HG03439 (cell line): ENCODE results near the gene PIAS4.

Source experiments
- ATAC-seq: cut with Tn5 transposase; IDR thresholded peaks from one replicate; pipeline ENCODE4 v1.9.1; 2021; ENCODE audit warnings: mild to moderate bottlenecking, moderate library complexity; ENCODE audit not compliant: unreplicated experiment

Gene PIAS4

DNA sequence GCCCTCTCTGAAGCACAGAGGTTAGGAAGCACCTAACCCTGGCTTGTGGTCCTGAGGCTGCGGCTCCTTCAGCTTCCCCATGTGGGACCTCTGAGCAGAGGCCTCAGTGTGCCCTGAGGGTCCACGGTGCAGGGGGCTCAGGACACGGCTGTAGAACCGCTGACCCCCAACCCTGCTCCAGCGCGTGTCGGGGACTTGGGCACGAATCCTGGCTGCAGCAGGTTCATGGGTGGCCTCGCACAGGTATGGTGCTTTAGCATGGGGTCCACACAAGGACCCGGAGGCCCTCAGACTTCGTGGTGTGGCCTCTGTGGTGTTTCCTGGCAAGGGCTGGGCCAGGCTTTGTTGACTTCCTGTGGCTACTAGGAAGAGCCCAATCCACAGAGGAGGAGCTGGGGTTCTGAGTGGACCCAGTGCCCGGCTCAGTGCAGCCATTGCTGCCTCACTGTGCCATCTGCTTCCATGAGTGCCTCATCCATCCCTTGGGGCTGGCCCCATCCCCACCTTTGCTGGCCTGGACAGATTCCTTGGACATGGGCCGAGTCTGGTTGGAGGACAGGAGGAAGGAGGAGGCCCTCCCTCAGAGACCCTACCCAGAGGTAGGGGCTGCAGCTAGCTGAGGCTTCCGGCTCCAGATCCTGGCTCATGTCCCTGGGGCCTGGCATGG lies 34.7 kb downstream of the PIAS4 start:
- no peak for ATAC-seq

DNA sequence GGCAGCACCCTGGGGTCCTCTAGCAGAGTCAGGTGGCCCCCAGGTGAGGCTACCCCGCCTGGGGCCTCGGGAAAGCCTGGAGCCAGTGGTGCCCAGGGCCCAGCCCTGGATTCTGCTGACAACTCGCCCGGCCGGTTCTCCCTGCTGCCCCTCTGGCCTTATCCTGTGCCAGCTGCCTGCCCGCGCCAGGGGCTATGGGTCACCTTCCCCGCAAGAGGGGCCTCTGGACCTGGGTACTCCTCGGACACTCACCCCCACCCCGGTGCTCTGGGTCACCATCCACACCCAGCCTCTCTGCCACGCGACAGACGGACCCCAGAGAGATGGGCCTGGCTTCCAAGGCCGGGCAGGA lies 35.2 kb downstream of the PIAS4 start:
- ATAC-seq: no peak

DNA sequence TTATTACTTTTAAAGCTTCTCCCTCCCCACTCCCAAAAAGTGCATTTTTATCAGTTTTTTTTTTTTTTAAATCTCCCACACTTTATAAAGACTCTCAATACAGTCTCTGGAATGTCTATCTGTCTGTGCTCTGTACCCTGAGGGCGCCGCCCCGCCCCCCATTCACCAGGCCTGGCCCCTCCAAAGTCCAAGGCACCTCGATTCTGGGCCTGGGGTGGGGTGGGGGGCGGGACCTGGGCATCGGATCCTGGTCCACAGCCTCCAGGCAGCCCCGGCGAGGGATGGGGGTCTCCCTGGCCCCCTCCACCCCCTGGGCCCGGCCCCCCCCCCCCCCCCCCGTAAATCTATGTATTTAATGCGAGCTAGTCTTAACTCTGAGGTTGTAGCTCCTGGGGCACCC lies 35.9 kb downstream of the PIAS4 start:
- ATAC-seq: no peak

DNA sequence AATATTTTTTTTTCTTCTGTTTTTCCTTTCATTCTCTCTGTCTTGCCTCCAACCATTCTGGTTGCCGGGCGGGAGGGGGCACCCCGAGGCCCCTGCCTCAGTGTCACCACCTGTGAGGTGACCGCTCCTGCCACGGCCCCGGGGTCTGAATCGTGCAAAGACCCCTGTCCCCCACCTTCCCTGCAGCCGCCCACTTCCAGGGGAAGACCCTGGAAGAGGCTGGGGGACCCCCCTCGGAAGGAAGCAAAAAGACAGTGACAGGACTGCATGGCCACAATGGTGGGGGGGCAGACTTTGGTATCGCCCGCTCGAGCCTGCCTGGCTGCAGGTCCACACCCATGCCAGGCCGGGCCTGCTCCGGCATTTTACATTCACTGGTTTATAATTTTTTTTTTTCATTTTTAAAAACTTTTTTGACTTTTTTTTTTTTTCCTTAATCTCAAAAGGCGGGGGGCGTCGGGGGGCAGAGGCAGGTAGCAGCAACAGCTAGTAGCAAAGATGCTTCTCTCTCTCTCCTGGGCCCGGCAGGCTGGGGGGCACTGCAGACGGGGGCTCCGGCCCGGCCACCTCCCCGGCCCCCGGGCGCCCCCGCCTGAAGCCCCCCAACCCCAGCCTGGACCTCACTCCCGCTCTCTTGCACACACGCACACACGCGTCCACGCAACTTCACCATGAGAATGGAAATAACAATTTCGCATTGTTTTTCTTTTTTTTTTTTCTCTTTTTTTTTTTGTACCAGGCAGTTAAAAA lies 36.6 kb downstream of the PIAS4 start:
- no peak for ATAC-seq

DNA sequence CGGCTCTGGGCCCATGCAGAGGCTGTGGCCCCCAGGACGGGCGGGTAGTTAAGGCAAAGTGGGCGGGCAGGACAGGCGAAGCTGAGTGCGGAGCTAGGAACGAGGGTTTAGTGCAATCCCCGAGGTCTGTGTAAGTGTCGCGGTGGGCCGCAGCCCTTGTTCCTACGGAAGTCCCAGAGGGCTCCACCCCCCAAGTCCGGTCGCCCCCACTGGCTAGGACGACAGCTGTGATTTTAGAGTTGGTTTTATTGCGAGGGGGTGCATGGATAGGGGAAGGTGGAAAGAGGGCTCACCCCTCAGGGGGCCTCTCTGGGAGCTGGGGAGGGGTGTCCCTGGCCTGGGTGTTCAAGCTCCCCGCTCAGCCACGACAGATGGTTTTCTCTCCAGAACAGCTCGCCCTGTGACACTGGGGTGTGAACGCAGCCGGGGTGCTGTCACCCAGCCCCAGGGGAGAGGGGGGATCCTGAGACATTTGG lies 37.5 kb downstream of the PIAS4 start:
- ATAC-seq: no peak

DNA sequence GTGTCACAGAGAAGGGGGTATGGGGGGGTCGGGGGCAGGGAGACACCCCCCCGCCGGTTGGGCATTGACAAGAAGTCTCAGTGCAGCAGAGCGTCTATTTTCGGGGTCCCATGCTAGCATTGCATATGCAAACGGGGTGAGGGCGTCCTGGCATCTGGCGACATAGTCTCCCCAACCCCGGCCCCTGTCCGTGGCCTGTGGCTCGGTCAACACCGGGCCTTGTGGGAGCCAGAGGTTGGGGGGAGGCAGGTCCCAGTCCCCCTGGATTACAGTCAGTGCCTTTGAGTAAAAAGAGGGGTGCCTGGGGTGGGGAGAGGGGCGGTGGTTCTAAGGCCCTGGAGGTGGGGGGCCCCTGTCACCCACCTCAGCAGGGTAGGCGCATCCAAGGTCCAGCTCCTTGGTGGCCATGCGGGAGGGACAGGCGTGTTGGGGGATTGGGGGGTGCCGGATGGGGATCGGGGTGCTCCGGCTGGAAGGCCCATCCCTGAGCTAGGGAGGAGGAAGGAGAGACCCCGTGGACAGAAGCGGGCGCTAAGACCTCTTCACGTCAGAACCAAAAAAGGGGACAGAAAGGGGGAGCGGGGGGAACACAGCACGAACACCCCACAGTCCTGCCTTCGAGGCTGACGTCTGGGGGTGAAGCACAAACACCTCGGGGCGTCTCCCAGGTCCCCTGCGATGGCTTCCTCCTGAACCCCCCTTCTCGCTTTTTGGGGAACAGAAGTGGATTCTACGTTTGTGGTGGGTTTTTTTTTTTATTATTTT lies 38.2 kb downstream of the PIAS4 start:
- ATAC-seq: no peak

DNA sequence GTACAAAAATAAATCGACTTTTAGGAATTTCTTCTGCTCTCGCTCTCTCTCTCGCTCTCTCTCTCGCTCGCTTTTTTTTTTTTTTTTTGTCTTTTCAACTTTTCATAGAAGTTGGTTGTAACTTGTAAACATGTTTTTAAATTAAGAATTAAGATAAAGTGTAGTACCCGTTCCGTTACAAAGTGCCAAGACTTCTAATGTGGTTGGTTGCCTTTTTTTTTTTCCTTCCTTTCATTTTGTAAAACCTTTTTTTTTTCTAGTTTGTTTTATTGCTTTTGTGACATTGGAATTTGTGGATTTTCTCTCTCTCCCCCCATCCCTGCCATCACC lies 38.8 kb downstream of the PIAS4 start:
- ATAC-seq: no peak

DNA sequence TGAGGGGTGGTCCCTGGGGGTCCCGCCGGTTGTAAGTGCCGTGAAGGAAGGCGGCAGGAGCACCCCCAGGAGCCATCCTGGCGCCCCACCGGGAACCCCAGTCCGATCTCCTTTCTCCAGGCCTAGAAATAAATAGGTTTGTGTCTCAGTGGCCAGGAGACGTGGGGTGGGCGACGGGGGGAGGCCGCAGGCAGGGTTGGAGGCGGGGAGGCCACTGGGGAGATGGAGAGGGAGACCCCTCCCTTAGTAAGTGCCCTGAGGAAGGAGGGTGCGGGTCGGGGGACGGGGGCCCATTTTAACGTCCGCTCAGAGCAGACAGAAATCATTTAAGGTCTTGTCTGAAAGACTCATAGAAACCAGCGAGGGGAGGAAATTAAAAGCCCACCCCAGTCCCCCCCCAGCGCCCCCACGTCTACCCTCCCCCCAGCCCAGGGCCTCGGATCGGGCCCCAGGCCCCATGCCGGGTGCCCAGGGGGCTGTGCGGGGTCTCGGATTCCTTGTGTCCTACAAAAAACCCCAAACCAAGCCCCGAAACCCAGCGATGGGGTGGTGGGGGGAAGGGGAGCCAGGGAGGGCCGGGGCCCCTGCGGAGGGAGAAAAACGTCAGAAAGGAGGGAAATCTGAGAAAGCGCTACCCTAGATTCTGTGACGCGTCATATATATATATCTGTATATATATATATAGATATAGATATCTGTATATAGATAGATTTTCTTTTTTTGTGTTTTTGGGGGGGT lies 39.6 kb downstream of the PIAS4 start:
- no peak for ATAC-seq

DNA sequence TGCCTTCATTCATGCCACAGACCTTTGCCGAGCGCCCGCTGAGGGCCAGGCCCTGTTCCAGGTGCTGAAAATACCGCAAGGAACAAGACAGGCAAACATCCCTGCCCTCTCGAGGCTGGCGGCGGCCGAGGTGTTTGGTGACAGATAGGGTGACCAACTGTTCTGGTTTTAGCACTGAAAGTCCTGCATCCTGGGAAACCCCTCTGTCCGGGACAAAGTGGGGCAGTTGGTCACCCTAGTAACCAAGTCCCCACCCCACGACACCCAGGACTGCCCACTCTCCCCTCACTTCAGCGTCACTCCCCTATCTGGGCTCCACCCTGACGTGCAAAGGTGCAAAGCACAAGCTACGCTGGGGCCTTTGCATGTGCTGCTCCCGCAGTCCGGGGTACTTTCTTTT lies 41.9 kb downstream of the PIAS4 start:
- no peak for ATAC-seq

DNA sequence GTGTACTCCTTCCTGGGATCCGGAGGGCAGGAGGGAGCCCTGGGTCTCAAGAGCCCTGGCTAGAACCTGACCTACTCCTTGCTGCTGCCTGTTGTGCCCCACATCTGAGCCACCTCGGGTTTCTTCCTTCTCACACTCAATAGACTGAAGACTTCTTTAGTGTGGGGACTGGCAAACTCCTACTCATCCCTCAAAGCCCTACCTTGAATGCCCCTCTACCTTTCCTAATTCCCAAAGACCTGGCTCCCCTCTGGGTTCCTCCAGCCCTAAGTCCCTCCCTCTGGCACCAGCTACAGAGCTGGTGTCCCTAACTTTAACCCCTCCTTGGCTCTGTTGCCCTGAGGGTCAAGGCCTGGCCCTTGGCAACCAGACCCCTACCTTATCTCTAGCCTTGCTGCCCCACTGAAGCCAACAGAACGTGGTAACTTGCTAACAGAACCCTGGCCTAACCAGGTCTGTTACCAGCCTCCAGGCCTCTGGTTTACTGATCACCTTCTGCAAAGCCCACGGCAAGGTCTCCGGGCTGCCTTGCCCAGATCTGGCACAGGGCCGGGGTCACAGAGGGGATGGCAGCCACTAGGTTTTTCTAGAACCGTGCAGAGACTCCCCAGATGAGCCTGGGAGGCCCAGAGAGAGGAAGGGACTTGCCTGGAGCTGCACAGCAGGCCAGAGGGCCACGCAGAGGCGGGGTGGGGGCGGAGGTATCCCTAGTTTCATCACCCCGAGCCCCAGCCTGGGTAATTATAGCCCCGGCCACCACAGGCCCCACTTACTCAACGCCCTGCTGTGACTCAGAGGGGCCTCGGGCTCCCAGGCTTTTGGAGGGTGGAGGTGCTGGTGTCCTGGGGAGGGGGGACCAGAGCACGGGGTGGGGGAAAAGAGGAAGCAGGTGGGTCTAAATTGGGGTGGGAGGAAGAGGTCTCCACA lies 43.9 kb downstream of the PIAS4 start:
- ATAC-seq: no peak

DNA sequence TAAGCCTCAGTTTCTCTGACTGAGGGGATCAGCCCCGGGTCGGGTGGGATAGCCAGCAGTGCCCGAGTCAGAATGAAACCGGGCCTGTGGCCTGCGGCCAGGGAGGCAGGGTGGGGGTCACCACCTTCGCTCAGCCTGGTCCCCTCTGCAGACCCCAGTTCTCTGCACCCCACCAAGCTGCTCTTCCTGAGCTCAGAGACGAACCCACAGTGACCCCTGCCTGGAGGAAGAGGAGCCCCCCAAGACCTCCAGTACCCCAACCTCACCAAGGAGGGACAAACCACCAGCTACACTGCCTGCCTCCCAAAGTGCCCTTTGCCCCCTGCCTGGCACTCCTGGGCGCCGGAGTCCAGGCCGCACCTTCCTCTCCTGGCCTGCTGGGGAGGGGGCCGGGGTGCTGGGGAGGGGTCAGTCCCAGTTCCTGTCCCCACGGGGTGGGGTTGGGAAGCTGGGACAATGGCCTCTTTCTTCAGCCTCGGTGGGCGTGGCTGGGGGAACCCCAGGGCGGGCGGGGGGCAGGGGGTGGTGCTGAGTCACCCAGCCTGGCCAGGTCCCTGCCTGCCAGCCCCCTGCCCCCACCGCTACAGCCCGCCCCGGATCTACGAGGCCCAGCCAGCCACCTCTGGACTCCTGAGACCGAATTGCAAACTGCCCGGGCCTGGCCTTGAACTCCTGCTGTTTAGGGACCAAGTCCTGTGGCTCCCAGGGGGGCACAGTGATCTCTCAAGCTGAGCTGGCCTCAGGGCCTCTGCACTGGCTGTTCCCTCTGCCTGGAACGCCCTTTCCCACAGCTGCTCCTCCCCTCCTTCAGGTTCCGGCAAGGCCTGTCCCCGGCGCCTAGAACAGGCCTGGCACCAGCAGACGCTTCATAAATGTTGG lies 44.8 kb downstream of the PIAS4 start:
- ATAC-seq: no peak

DNA sequence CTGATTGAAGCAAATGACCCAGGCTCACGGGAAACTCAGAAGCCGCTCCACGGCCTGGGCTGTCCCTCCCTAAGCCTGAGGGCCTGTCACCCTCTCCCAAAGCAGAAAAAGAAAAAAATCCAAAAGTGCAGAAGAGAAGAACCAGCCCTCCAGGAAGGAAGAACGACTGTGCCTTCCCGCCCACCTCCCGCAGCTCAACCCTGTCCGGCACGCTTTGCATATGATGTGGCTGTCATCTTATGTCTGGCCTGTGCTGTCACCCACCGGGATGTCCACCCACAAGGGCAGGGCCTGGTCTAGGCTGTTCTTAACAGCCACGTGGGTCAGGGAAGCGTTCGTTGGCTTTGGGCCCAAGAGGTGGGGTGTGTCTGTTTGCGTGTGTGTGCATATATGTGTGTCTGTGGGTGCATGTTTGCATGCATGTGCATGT lies 45.5 kb downstream of the PIAS4 start:
- no peak for ATAC-seq

DNA sequence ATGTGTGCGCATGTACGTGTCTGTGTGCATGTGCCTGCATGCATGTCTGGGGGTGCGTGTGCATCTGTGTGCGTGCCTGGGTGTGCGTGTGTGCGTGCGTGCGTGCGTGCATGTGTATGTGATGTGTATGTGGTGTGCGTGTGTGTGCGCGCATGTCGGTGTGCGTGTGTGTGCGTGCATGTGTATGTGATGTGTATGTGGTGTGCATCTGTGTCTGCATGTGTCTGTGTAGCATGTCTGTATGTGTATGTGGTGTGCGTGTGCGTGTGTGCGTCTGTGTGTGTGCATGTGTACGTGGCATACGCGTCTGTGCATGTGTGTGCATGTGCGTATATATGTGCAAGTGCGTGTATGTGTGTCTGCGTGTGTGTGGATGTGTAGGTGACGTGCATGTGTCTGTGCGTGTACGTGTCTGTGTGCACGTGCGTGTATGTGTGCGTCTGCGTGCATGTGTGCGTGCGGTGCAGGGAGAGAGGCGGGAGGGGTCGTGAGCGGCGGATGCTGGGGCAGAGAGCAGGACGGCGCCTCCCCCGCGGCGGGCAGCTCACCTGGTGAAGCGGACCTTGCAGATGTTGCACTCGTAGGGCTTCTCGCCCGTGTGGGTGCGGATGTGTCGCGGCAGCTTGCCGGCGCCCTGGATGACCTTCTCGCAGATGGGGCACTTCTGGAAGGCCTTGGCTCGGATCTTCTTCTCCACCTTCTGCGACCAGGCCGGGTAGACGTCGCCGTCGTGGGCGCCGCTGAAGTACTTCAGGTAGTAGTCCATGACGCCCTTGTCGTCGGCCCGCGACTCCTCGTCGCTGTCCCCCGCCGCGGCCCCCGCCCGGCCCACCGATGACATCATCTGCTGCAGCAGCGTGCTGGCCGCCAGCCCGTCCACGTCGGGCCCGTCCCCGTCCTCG lies 46.1 kb downstream of the PIAS4 start:
- no peak for ATAC-seq

DNA sequence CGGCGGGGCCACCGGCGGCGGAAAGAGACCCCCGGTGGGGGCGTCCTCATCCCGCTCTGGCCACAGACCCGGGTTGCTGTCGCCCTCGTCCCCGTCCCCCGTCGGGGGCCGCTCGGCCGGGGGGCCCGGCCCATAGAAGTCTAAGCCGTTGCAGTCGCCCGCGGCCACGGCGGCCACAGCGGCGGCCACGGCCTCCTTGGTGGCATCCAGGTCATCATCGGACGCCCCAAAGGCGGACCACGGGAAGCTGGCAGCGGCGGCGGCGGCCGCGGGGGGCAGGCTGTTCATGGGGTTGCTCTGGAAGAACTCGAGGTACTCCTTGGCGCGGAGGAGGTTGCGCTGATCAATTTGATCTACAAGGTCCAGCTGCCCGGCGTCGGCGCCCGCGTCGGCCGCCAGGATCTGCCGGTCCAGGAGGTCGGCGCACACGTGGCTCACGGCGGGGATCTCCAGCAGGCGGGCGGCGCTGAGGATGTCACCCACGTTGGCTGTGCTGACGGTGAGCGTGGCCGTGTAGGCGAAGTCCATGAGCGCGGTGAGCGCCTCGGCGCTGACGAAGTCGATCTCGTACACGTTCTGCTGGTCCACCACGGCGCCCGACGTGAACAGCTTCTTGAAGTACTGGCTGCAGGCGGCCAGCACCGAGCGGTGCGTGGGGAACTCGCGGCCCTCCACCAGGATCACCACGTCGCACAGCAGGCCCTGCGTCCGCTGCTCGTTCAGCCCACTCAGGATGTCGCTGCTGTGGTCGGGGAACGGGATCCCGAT lies 47.1 kb downstream of the PIAS4 start:
- no peak for ATAC-seq

DNA sequence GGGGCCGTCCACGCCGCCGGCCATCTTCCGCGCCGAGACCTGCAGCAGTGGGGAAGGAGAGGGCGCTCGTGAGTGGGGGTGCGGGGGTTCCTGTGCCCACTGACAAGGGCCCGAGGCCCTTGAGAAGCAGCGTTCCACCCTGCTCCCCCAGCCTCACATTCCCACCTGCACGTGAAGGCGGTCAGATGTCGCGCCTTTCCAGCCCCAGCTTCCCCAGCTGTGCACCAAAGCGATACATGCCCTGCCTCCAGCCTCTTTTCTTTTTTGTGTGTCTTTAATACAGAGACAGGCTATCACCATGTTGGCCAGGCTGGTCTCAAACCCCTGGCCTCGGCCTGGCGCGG lies 47.6 kb downstream of the PIAS4 start:
- no peak for ATAC-seq

DNA sequence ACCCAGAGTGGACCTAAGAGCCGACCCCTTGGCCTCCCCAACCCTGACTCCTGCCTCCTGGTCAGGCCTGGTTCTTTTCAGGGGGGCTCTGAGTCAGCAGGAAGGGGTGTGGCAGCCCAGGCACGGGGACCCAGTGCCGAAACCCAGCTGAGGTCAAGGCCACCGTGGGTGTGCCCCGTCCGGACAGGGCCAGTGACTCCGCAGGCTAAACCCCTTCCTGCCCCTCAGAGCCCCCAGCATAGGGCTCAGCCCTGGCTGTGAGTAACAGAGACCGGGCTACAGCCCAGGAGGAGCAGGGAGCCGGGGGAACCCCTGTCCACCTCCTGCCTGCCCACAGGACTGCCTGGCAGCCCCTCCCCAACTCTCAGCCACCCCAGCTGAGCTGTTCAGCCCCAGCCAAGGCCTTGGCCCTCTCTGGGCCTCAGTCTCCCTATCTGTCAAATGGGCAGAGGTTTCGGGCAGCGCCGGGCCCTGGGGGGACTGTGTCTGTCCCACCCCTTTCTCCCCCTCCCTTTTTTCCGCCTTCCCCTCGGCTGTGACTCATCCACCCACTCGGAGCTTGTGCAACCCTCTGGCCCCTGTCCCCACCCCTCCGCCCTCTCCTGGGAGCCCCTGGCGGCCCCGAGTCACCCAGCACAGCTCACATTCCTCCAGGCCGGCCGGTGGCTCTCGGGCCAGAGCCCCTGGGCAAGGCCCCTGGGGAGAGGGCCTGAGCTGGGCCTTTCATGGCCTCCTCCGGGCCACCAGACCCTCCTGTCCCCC lies 50.6 kb downstream of the PIAS4 start:
- no peak for ATAC-seq
